HS-5 (cell line): ENCODE measurements around the gene PDCD6IP.

Source experiments
- DNase-seq: peaks from one replicate; pipeline ENCODE4 v3.0.0-alpha.2; 2012; ENCODE audit warnings: low read depth

The PDCD6IP gene

GRCh38 chr3:33897306-33897705, 98.9 kb downstream of the PDCD6IP start:
- DNase-seq: no peak

- no peak for DNase-seq
Measured at GRCh38 chr3:33898901-33899300, 100.5 kb downstream of the PDCD6IP start.

- no peak for DNase-seq
Measured at GRCh38 chr3:33900440-33900808, 102.0 kb downstream of the PDCD6IP start.

- no peak for DNase-seq
Measured at GRCh38 chr3:33900809-33901505, 102.5 kb downstream of the PDCD6IP start.

GRCh38 chr3:33901862-33902563, 103.6 kb downstream of the PDCD6IP start:
- no peak for DNase-seq

- no peak for DNase-seq
Measured at GRCh38 chr3:33904730-33905129, 106.3 kb downstream of the PDCD6IP start.

- no peak for DNase-seq
Measured at GRCh38 chr3:33908250-33908851, 109.9 kb downstream of the PDCD6IP start.

- no peak for DNase-seq
Measured at GRCh38 chr3:33909547-33909946, 111.1 kb downstream of the PDCD6IP start.

GRCh38 chr3:33910031-33910430, 111.6 kb downstream of the PDCD6IP start:
- DNase-seq: no peak

- peak; percentile 79 for DNase-seq
Measured at GRCh38 chr3:33911525-33912322, 113.3 kb downstream of the PDCD6IP start.

- DNase-seq: no peak
Measured at GRCh38 chr3:33914212-33914611, 115.8 kb downstream of the PDCD6IP start.

- no peak for DNase-seq
Measured at GRCh38 chr3:33914731-33915379, 116.4 kb downstream of the PDCD6IP start.

GRCh38 chr3:33915796-33916546, 117.5 kb downstream of the PDCD6IP start:
- no peak for DNase-seq

GRCh38 chr3:33918126-33918756, 119.8 kb downstream of the PDCD6IP start:
- no peak for DNase-seq
